ENCODE results near the gene PKHD1. TPM values are rescaled to one million over a fixed set of nuclear protein-coding genes. Genes with fewer than 3 reads are reported as not detected.

The PKHD1 gene
- total RNA-seq, 1 donor, result not detected

- no peak overlapping the region for H3K4me3 ChIP-seq (ENCODE audit: low read depth, low read length)
- no peak for TF ChIP-seq CTCF (IDR thresholded peaks at IDR 0.05; ENCODE audit: insufficient read depth, low read length)
- no peak for DNase-seq (ENCODE audit: low read depth)
These were observed 269.6 kb downstream of the PKHD1 start for GRCh38 chr6:51817832-51818231.

DNA sequence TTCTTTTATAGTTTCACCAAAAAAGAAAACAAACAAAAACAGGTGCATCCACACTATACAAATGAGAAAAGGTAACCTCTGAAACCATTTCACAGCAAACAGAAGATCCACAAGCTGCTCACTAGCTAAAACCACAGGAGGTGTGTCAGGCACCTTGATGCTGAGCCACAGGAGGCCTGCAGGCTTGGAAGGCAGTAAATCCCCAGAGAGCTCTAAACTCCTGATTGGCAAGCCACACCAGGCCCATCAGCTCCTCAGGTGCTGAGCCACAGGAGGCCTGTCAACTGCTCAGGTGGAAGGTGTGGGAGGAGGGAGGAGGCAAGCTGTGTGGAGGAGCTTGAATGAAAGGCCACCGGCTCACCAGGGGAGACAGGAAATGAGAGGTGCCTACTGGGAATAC is 273.0 kb downstream of the PKHD1 start:
- TF ChIP-seq CTCF (IDR thresholded peaks at IDR 0.05; ENCODE audit: insufficient read depth, low read length), result no peak
- H3K4me3 ChIP-seq (ENCODE audit: low read depth, low read length), result no peak overlapping the region
- DNase-seq (ENCODE audit: low read depth), result no peak

GRCh38 chr6:51813904-51814303 is 273.5 kb downstream of the PKHD1 start:
- no peak overlapping the region for H3K4me3 ChIP-seq (ENCODE audit: low read depth, low read length)
- DNase-seq (ENCODE audit: low read depth), result no peak
- no peak for TF ChIP-seq CTCF (IDR thresholded peaks at IDR 0.05; ENCODE audit: insufficient read depth, low read length)

DNA sequence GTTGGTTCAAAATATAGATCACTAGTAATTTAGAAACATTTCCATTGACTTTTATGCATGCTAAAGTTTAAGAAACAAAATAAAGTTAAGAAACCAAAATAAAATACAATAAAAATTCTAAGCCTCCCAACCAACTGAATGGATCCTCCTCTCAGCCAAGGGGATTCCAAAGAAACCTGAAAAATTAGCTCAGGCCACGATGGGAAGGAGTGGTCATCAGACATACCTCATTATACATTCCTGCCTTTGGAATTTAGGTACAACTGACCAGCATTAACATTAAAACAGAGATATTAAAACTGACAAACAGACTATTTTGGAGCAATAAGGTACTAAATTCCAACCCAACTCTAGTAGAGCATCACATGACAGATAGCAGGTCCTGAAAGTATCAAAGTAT is 275.2 kb downstream of the PKHD1 start:
- H3K4me3 ChIP-seq (ENCODE audit: low read depth, low read length), result no peak overlapping the region
- no peak for TF ChIP-seq CTCF (IDR thresholded peaks at IDR 0.05; ENCODE audit: insufficient read depth, low read length)
- DNase-seq (ENCODE audit: low read depth), result no peak

DNA sequence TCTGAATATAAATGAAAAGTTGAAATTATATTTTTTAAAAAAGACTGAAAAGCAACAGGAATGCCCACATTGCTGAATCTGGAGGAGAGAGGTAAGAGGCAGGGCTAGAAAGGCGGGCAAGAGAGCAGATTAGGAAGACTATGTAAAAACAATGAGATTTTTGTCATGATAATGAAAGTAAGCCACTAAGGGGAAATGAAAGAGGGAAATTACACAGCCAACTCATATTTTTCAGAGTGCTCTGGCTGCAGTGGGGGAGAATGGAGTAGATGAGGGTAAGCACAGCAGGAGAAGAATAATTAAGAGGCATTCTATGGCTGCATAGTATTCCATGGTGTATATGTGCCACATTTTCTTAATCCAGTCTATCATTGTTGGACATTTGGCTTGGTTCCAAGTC is 281.9 kb downstream of the PKHD1 start:
- DNase-seq (ENCODE audit: low read depth), result no peak
- TF ChIP-seq CTCF (IDR thresholded peaks at IDR 0.05; ENCODE audit: insufficient read depth, low read length), result no peak
- H3K4me3 ChIP-seq (ENCODE audit: low read depth, low read length), result no peak overlapping the region

- DNase-seq (ENCODE audit: low read depth), result no peak
- no peak for TF ChIP-seq CTCF (IDR thresholded peaks at IDR 0.05; ENCODE audit: insufficient read depth, low read length)
- no peak overlapping the region for H3K4me3 ChIP-seq (ENCODE audit: low read depth, low read length)
These were observed 286.8 kb downstream of the PKHD1 start for GRCh38 chr6:51800603-51801002.

DNA sequence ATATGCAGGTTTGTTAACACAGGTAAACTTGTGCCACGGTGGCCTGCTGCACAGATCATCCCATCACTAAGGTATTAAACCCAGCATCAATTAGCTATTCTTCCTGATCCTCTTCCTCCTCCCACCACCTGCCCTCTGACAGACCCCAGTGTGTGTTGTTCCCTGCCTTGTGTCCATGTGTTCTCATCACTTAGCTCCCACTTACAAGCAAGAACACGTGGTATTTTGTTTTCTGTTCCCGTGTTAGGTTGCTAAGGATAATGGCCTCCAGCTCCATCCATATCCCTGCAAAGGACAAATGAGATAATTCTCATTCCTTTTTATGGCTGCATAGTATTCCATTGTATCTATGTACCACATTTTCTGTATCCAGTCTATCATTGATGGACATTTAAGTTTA is 294.0 kb downstream of the PKHD1 start:
- no peak for DNase-seq (ENCODE audit: low read depth)
- H3K4me3 ChIP-seq (ENCODE audit: low read depth, low read length), result no peak overlapping the region
- TF ChIP-seq CTCF (IDR thresholded peaks at IDR 0.05; ENCODE audit: insufficient read depth, low read length), result no peak

Data from fibroblast of the aortic adventitia (primary cell).